Measurements from ENCODE around the gene CCDC13. TPM values are rescaled to one million over a fixed set of nuclear protein-coding genes. Genes with fewer than 3 reads are reported as not detected.

CCDC13 gene
- total and polyA plus RNA-seq, 2 donors (not counting 1 experiment from before 2014, with no cell fraction given) = 0.41 to 0.66 TPM

DNA sequence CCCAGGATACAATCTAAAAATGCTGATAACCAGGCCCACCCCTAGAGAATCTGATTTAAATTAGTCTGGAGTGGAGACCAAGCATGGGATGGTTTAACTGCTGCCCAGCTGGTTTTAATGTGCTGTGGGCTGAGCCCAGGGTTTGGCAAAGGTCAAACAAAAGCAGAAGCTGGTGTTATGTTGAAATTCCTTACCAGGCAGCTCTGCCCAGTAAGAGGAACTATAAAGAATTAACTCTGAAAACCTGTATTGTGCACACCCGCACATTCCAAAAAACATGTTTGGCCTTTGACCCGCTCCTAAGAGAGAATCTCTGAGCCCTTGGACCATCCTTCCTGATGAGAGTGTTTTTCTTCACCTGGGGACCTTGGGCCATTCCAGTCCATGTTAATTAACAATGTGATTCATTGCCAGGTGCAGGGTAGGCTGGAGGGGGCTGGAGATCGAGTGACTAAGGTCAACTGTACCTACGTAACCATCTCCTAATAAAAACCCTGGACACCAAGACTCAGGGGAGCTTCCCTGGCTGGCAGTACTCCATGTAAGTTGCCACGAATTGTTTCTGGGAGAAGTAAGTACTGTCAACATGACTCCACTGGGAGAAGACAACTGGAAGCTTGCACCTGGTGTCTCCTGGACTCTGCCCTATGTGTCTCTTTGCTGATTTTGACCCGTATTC lies 10.9 kb downstream of the CCDC13 start:
- Histone ChIP-seq H3K9ac (ENCODE audit: insufficient read depth, low read length) (no peak overlapping the region), H3K4me2 (ENCODE audit: extremely low read depth, insufficient read depth, low read length) (no peak overlapping the region), H3K79me2 (ENCODE audit: control insufficient read depth, insufficient read depth, low read length) (no peaks in the 10 kb centered on the region), H3K36me3 (ENCODE audit: control insufficient read depth, insufficient read depth, low read length) (no peaks in the 10 kb centered on the region), H3K4me3 (replicated peaks in 1 of 4; ENCODE audit: control extremely low read depth in 1 of 4, insufficient read depth in 1 of 4, low read depth in 3 of 4, low read length in 4 of 4) (no peak overlapping the region), H3K9me3 (ENCODE audit: control insufficient read depth, insufficient read depth, low read depth, low read length) (no peaks in the 10 kb centered on the region), H2AFZ (ENCODE audit: low read length) (no peak overlapping the region), H4K20me1 (ENCODE audit: control insufficient read depth, extremely low read depth, insufficient read depth, low read length) (no peaks in the 10 kb centered on the region), H3K27ac (ENCODE audit: insufficient read depth, low read length) (no peak overlapping the region), H3K27me3 (ENCODE audit: control insufficient read depth, insufficient read depth, low read length) (peaks cover 6% of the 10 kb centered on the region), H3K4me1 (ENCODE audit: control insufficient read depth, extremely low read depth, insufficient read depth, low read length) (peaks cover 4% of the 10 kb centered on the region)
- DNase-seq (ENCODE audit: low read depth in 2 of 2) = no peak
- TF ChIP-seq, protein P1, sequence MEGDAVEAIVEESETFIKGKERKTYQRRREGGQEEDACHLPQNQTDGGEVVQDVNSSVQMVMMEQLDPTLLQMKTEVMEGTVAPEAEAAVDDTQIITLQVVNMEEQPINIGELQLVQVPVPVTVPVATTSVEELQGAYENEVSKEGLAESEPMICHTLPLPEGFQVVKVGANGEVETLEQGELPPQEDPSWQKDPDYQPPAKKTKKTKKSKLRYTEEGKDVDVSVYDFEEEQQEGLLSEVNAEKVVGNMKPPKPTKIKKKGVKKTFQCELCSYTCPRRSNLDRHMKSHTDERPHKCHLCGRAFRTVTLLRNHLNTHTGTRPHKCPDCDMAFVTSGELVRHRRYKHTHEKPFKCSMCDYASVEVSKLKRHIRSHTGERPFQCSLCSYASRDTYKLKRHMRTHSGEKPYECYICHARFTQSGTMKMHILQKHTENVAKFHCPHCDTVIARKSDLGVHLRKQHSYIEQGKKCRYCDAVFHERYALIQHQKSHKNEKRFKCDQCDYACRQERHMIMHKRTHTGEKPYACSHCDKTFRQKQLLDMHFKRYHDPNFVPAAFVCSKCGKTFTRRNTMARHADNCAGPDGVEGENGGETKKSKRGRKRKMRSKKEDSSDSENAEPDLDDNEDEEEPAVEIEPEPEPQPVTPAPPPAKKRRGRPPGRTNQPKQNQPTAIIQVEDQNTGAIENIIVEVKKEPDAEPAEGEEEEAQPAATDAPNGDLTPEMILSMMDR (conservative IDR thresholded peaks at IDR 0.05 in 1 of 2, IDR thresholded peaks at IDR 0.05 in 1 of 2; ENCODE audit: low read depth in 1 of 2, low read length in 2 of 2) = no peak
- TF ChIP-seq EZH2 (IDR thresholded peaks at IDR 0.05; ENCODE audit: low read length, missing control alignments) = no peak

DNA sequence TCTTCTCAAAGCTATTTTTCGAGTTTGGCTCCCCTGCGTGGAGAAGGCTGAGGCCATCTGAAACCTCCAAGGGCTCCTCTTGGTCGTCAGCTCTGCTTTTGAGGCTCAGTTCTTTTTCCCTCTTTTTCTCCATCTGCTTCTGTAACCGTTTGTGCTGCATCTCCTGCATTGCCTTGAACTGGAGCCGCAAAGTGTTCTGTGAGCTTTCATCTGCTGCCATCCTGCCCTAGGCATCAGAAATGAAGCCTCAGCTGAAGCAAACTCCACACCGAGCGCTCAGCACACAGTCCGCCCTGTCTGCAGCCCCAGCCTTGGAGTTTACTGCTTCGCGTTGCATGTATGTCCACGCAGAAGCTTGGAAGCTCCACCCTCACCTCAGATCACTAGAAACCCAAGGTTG lies 14.9 kb downstream of the CCDC13 start:
- Histone ChIP-seq H3K4me3 (replicated peaks in 1 of 4; ENCODE audit: control extremely low read depth in 1 of 4, insufficient read depth in 1 of 4, low read depth in 3 of 4, low read length in 4 of 4) (no peak overlapping the region), H3K9me3 (ENCODE audit: control insufficient read depth, insufficient read depth, low read depth, low read length) (no peaks in the 10 kb centered on the region), H4K20me1 (ENCODE audit: control insufficient read depth, extremely low read depth, insufficient read depth, low read length) (no peaks in the 10 kb centered on the region), H3K4me2 (ENCODE audit: extremely low read depth, insufficient read depth, low read length) (no peak overlapping the region), H2AFZ (ENCODE audit: low read length) (no peak overlapping the region), H3K27ac (ENCODE audit: insufficient read depth, low read length) (no peak overlapping the region), H3K79me2 (ENCODE audit: control insufficient read depth, insufficient read depth, low read length) (no peaks in the 10 kb centered on the region), H3K4me1 (ENCODE audit: control insufficient read depth, extremely low read depth, insufficient read depth, low read length) (peaks cover 4% of the 10 kb centered on the region), H3K27me3 (ENCODE audit: control insufficient read depth, insufficient read depth, low read length) (no peaks in the 10 kb centered on the region), H3K9ac (ENCODE audit: insufficient read depth, low read length) (no peak overlapping the region), H3K36me3 (ENCODE audit: control insufficient read depth, insufficient read depth, low read length) (no peaks in the 10 kb centered on the region)
- no peak for TF ChIP-seq EZH2 (IDR thresholded peaks at IDR 0.05; ENCODE audit: low read length, missing control alignments)
- TF ChIP-seq, protein P1 (conservative IDR thresholded peaks at IDR 0.05 in 1 of 2, IDR thresholded peaks at IDR 0.05 in 1 of 2; ENCODE audit: low read depth in 1 of 2, low read length in 2 of 2) = no peak
- DNase-seq (ENCODE audit: low read depth in 2 of 2) = no peak

DNA sequence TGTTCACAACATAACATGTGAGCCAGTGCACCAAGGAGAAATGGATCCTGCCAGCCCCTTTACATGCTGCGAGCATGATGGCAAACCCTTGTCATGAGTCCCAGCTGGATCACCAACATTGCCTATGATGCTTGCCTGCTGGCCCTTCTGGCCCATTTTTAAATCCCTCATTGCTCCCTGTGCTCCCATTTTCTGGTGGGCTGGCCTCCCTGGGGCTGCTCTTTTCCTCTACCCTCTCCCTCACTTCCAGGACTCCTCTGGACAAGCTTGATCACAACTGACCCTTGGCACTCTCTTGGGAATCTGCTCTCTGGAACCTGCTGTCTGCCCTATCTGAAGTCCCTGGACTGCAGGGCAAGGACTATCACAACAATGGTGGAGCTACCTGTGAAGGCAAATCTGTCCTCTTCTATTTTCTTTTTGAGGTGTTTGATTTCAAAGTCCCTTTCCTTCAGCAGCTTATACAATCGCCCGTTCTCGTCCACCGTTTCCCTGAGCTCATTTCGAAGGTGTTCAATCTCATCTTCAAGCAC lies 16.3 kb downstream of the CCDC13 start:
- no peaks in the 10 kb centered on the region for H3K9me3 ChIP-seq (ENCODE audit: control insufficient read depth, insufficient read depth, low read depth, low read length)
- H2AFZ ChIP-seq (ENCODE audit: low read length) = no peak overlapping the region
- no peaks in the 10 kb centered on the region for H3K36me3 ChIP-seq (ENCODE audit: control insufficient read depth, insufficient read depth, low read length)
- DNase-seq (ENCODE audit: low read depth in 2 of 2) = no peak
- no peak overlapping the region for H3K4me2 ChIP-seq (ENCODE audit: extremely low read depth, insufficient read depth, low read length)
- no peak overlapping the region for H3K27ac ChIP-seq (ENCODE audit: insufficient read depth, low read length)
- no peaks in the 10 kb centered on the region for H4K20me1 ChIP-seq (ENCODE audit: control insufficient read depth, extremely low read depth, insufficient read depth, low read length)
- no peak overlapping the region for H3K9ac ChIP-seq (ENCODE audit: insufficient read depth, low read length)
- H3K79me2 ChIP-seq (ENCODE audit: control insufficient read depth, insufficient read depth, low read length) = no peaks in the 10 kb centered on the region
- no peak for TF ChIP-seq EZH2 (IDR thresholded peaks at IDR 0.05; ENCODE audit: low read length, missing control alignments)
- TF ChIP-seq, protein P1 (conservative IDR thresholded peaks at IDR 0.05 in 1 of 2, IDR thresholded peaks at IDR 0.05 in 1 of 2; ENCODE audit: low read depth in 1 of 2, low read length in 2 of 2) = no peak
- H3K4me1 ChIP-seq (ENCODE audit: control insufficient read depth, extremely low read depth, insufficient read depth, low read length) = peaks cover 2% of the 10 kb centered on the region
- H3K27me3 ChIP-seq (ENCODE audit: control insufficient read depth, insufficient read depth, low read length) = no peaks in the 10 kb centered on the region
- H3K4me3 ChIP-seq (replicated peaks in 1 of 4; ENCODE audit: control extremely low read depth in 1 of 4, insufficient read depth in 1 of 4, low read depth in 3 of 4, low read length in 4 of 4) = no peak overlapping the region
